Posterior cingulate gyrus (tissue), 11 donors: ENCODE measurements around the gene BANF2.

ENCODE experiments used
- DNase-seq, 10 donors: peaks; one replicate each; pipeline versions ENCODE4 v3.0.0 to v3.0.0-alpha.2; 2020 to 2021; ENCODE audit warnings: mixed read lengths in 3 of 10
- intact Hi-C: fragments of 100-400 bp; cut with DNase I; formaldehyde crosslinking; loops from one replicate; pipeline ENCODE4 v1.15.1; 2023

Gene BANF2

DNA sequence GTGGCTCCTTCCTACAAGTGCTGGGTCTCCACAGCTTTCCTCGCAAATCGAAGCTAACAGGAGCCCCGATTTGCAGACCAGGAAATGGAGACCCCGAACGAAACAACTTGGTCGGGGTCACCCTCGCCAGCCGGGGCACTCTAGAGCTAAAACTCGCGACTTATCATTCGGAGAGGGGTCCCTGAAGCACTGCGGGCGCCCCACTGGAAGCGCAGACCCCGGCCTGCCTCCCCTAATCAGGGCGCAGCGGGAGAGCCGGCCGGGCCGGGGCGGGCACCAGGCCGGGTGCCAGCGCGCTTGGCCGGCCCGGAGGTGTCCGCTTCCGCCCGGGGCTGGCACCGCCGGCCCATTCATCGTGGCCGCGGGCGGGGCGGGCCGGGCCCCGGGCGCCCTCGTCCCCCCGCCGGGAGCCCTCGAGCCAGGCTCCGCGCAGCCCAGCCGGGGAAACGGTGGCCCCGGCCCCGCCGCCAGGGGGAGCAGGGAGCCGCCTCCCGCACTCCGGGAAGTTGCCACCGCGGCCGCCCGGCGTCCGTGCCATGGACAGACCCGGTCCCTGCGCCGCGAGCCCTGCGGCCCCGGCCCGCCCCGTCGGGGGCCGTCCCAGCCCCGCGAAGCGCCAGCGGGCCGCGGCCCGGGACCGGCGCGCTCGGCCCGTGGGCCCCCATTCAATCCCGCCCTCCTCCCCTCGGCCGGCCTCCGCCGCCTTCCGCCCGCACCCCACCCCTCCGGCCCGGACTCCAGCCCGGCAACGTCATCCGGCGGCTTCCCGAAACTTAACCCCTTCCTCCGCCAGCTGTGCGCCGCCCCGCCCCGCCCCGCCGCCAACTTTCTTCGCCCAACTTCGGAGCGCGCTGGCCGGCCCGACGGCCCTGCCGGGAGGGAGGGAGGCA lies 18.7 kb upstream of the BANF2 start:
- intact Hi-C loops: loop anchor here (1.0 to 10.0 kb wide), 3 partner anchors 45 to 314 kb away; partner anchors contain the start of genes MGME1 and SNX5
- peak; percentile 65 to 97 (median 72) for DNase-seq

DNA sequence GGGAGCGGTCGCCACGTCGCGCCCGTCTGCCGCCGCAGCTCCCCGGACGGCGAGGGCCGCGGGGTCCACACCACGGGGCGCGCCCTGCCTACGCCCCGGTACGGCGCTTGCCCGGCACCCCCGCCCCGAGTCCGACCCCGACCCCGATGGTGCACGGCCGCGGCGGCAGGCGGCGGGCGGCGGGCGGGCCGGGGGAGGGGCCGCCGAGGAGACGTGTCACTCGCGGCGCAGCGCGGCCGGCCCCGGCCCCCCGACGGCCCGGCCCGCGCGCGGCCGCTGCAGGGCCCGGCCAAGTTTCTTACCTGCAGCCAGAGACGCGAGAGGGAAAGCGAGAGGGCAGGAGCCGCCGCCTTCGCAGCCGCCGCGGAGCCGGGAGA lies 18.1 kb upstream of the BANF2 start:
- intact Hi-C loops: loop anchor here (1.0 to 10.0 kb wide), 4 partner anchors 45 to 313 kb away; partner anchors contain the start of genes MGME1 and SNX5
- DNase-seq: no peak

DNA sequence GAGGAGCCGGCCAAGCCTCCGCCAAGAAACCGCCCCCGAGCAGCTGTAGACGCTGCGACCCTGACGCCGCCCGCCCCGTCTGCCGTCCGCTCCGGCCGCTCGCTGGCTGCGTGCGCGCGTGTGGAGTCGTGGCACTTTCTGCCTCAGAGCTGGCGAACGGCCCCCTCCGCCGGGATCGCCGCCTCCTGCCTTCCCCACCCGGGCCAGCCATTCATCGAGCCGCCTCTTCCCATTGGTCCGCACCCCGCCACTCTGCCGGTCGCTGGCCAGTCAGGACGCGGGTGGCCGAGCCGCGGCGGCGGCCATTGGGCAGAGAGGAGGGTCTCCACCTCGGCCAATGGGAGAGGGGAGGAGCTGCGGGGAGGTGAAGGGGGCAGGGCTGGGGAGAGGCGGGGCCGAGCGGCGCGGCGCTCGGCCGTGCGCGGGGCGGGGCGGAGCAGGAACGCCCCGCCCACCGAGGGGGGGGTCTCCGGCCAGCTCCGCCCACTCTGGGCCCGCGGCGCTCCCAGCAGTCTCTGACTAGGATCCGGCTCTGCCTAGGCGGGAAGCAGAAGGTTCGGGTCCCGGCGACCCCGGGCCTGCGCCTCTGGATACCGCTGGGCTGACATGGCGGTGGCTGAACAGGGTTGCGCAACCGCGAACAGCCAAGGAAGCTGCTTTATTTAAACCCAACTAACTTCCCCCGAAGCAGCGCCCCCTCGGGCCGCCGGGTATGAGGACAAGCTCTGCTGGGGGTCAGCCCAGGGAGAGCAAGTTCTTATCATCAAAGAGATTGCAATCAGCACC lies 17.5 kb upstream of the BANF2 start, which contains the start of gene RRBP1:
Gene RRBP1 (minus strand): TSS at position 140 of the 786 bp plus-strand sequence. CDS start 21,735 bp downstream, outside the sequence.
- intact Hi-C loops: loop anchor here (2.0 to 10.0 kb wide), 3 partner anchors 215 to 313 kb away; partner anchors contain the start of genes MGME1 and SNX5
- DNase-seq: peak; percentile 98 to 100 (median 100)

DNA sequence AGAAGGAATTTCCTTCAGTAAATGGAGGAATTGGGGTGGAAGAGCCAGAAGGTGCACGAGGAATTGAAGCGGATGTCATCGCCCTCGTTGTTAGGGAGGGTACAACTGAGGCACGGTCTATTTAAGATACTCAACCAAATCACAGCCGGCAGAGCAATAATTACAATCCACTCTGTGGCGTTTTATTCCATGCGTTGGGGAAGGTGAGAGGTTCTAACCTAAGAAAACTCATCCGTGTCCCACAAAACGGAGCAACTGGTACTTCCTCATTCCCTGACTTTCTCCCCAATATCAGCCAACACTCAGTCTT lies 16.9 kb upstream of the BANF2 start:
- intact Hi-C loops: loop anchor here (1.0 to 10.0 kb wide), 4 partner anchors 115 to 312 kb away; partner anchors contain the start of genes MGME1 and SNX5
- no peak for DNase-seq

DNA sequence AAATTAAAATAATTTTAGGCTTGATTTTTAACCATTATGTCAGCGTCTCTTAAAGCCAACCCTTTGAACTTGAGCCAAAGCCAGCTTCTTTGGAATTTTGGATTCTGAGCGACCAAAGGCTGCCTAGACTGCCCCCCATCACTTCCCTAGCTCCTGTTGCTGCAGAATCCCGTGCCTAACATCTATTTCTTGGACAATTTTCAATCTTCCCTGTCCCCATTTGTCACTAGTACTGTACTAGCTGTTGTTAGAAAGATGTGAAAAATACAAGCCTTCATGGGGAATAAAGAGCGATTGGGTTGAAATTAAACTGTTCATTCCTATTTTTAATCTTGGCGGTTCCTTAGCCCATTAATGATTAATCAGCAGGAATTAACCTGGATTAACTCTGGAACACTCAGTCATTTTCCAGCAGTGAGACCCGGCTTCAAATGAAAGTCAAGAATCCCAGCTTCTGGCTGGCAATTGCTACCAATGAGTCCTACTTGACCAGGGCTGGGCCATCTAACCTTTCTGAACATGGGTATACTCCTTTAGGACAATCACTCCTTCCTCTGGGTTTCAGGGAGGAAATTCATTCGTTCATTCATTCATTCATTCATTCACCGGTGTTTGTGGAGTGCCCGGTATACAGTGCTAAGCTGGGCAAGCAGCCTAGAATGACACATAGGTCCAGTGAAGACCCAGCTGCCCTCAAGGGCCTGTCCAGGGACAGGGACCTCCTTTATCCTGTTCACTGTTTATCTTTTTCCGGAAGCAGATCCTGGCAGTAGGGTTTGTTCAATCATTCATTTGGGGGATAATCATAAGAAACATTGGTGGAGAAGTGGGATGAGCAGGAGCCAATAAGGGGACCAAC lies 16.3 kb upstream of the BANF2 start:
- no peak for DNase-seq
- intact Hi-C loops: loop anchor here (1.0 to 10.0 kb wide), 4 partner anchors 115 to 311 kb away; partner anchors contain the start of genes MGME1 and SNX5

DNA sequence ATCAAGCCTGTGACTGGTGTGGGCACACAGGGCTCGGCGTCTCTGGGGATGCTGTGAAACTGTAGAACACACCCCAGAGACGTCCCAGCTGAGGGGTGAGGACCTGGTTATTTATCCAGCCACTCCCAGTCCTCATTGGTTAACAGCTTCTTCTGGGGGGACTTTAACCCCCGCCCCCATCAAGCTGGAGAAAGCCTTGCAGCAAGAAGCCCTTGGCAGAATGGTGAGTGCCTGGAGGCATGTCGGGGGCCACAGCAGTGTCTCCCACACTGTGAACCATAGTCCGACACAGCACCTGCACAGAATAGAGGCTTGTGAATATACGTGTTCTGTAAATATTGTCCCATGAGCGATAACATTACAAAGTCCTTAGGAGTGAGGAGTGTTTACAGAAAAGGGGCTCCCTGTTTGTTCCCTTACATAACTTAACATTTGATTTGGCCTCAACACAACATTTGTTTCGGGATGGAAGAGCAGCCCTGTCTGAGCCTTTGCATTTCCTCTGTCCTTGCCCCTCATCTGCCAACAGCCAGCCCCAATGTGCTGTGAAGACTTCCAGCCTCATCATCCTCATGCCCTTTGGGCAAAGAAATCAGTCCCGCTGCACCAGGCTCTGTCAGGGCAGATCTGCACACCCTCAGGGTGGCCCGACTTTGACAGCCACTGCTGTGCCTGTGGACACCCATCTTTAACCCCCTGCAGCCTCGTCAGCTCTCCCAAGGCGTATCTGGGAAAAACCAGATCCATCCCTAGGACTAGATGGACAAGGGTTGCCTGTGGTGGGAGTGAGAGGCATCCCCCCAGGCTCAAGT lies 15.5 kb upstream of the BANF2 start:
- no peak for DNase-seq
- intact Hi-C loops: loop anchor here (10.0 kb wide), 2 partner anchors 281 to 311 kb away; partner anchors contain the start of genes MGME1 and SNX5

DNA sequence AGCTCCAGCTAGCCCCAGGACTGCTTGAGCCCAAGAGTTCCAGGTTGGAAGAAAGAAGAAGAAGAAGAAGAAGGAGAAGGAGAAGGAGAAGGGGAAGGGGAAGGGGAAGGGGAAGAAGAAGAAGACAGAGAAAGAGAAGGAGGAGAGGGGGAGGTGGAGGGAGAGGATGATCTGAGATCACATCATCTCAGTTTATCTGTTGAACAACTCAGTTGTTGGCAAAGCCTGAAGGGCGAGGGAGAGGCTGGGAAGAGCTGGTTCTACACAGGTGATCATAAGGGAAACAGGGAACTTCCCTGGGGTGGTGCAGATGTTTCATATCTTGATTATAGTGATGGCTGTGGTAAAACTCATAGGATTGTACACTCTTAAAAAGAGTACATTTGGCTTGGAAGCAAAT lies 14.6 kb upstream of the BANF2 start:
- DNase-seq: no peak
- intact Hi-C loops: loop anchor here (10.0 kb wide), 2 partner anchors 280 to 310 kb away; partner anchors contain the start of genes MGME1 and SNX5

- intact Hi-C loops: loop anchor here (10.0 kb wide), 2 partner anchors 277 to 307 kb away; partner anchors contain the start of genes MGME1 and SNX5
- DNase-seq: no peak
Observed at GRCh38 chr20:17687800-17688199, 12.0 kb upstream of the BANF2 start.

DNA sequence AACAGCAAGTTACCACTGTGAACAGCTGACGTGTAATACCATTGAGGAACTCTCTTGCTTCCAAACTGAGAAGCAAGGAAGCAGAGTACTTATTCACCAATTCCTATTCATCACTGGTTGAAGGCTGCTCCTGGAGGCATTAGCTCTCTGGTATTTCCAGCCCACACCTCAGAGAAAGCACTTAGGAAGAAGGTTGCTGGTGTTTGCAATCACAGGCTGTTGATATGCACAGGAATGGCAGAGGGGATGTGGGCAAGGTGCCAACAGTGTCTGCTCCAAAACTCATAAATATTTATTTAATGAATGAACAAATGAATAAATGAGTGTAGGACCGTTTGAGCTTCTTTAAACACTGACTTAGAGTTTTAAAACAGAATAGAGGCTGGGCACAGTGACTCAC lies 10.8 kb upstream of the BANF2 start:
- DNase-seq: no peak

DNA sequence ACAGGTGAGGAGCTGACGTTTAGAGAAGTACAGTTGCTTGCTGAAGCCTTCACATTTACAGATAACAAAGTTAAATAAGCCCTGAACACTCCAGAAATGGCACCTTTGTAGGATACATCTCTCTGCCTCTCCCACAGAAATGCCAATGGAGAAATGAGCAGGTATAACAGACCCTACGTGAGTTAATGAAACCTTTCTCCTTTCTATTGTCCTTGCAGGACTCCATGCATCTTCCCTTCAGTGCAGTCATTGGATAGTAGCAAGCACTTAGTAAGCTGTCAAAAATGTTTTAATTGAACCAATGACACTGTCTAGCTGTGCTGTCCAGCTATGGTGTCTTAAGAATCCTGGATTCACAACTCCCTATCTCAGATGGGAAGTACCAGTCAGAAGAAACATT lies 9.6 kb upstream of the BANF2 start:
- no peak for DNase-seq
- intact Hi-C loops: no loop called here

More for the DNA sequence above, 10.8 kb upstream of the BANF2 start:
- intact Hi-C loops: loop anchor here (10.0 kb wide), 2 partner anchors 276 to 306 kb away; partner anchors contain the start of genes MGME1 and SNX5

DNA sequence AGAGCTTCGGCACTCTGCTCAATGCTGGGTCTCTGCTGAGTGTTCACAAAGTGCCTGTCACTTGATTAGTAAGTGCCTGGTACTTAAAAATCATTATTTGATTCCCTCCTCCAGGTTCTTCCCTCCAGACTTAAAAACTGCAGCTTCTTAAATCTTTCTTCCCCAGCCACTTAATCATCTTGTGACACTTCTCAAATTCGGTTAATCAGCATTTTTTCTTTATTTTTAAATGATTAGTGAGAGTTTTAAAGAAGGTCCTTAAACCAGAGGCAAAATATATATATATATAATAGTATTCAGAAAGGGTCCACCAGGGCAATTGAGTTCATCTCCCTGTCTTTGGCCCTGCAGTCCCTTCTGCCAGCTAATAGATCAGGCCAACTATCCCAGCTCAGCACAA lies 8.0 kb upstream of the BANF2 start:
- no peak for DNase-seq
- intact Hi-C loops: no loop called here

- DNase-seq: no peak
- intact Hi-C loops: no loop called here
Observed at GRCh38 chr20:17693444-17694001, 6.2 kb upstream of the BANF2 start.

DNA sequence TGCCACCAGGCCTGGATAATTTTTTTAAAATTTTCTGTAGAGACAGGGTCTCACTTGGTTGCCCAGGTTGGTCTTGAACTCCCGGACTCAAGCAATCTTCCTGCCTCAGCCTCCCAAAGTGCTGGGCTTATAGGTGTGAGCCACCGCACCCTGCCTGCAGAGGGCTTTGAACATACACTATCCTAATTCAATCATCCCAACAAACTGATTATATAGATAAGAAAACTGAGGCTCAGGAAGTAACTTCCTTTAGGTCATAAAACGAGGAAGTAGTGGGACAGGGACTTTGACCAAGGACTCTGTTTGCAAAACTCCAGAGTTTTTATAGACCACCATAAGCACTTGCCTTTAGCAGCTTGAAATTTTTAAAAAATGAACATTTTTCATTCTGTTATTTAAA lies 5.0 kb upstream of the BANF2 start:
- intact Hi-C loops: no loop called here
- no peak for DNase-seq

- no peak for DNase-seq
- intact Hi-C loops: no loop called here
Observed at GRCh38 chr20:17696287-17696686, 3.5 kb upstream of the BANF2 start.

- intact Hi-C loops: no loop called here
- DNase-seq: no peak
Observed at GRCh38 chr20:17697171-17697570, 2.6 kb upstream of the BANF2 start.

DNA sequence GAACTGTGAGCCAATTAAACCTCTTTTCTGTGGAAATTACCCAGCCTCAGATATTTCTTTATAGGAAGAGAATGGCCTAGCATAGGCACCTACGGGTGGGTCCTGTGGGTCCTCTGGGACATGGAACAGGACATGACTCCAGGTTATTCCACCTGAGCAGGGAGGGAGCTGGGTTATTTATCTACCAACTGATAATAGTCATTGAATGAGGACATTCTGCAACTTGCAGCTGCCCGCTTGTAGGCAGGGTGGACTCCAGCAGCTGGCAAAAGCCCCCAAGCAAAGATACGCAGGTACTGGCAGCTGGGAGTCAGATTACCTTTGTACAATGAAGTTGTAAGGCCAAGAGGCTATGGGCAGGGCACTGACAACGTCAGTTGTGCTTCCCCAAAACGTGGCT lies 1.4 kb upstream of the BANF2 start:
- DNase-seq: no peak
- intact Hi-C loops: no loop called here

GRCh38 chr20:17700637-17701036 lies 871 bp downstream of the BANF2 start:
- no peak for DNase-seq
- intact Hi-C loops: no loop called here

- intact Hi-C loops: no loop called here
- DNase-seq: no peak
Observed at GRCh38 chr20:17701826-17702225, 2.1 kb downstream of the BANF2 start.
